ENCODE measurements around the gene CEPT1.

GRCh38 chr1:111192658-111193519 is 52.9 kb downstream of the CEPT1 start:
- TF ChIP-seq CTCF (IDR thresholded peaks at IDR 0.05) (no peak), POLR2A (IDR thresholded peaks at IDR 0.05) (no peak)
